ENCODE results near the gene CTNNA1.

The CTNNA1 gene

GRCh38 chr5:138964647-138965201 is 211.5 kb downstream of the CTNNA1 start:
- no peak for TF ChIP-seq CTCF (IDR thresholded peaks at IDR 0.05; ENCODE audit: control extremely low read depth, extremely low read depth, low read depth, missing control alignments)
- CTCF ChIA-PET: interaction anchor here (1.4 to 3.5 kb wide), 2 partner anchors 10 to 12 kb away, joined by 3 to 15 read pairs; no protein-coding TSS in a partner anchor

GRCh38 chr5:138965626-138966025 is 212.4 kb downstream of the CTNNA1 start:
- DNase-seq (ENCODE audit: extremely low spot score): no peak
- CTCF ChIA-PET: interaction anchor here (1.4 to 3.5 kb wide), 3 partner anchors 9 to 12 kb away, joined by 3 to 15 read pairs (median 8); no protein-coding TSS in a partner anchor
- POLR2A ChIA-PET: no interaction called here
- no peak for TF ChIP-seq CTCF (IDR thresholded peaks at IDR 0.05; ENCODE audit: control extremely low read depth, extremely low read depth, low read depth, missing control alignments)

More at GRCh38 chr5:138964647-138965201, 211.5 kb downstream of the CTNNA1 start:
- POLR2A ChIA-PET: no interaction called here
- no peak for DNase-seq (ENCODE audit: extremely low spot score)

GRCh38 chr5:138966236-138966985 is 213.2 kb downstream of the CTNNA1 start:
- ChIA-PET POLR2A (no interaction called here), CTCF (interaction anchor here (0.8 to 3.5 kb wide), 7 partner anchors 8 to 174 kb away, joined by 3 to 15 read pairs (median 3); no protein-coding TSS in a partner anchor)
- no peak for TF ChIP-seq CTCF (IDR thresholded peaks at IDR 0.05; ENCODE audit: control extremely low read depth, extremely low read depth, low read depth, missing control alignments)

GRCh38 chr5:138967791-138968448 is 214.7 kb downstream of the CTNNA1 start:
- POLR2A ChIA-PET: no interaction called here
- CTCF ChIA-PET: interaction anchor here (1.3 to 2.4 kb wide), 2 partner anchors 13 to 112 kb away, joined by 3 to 8 read pairs; no protein-coding TSS in a partner anchor
- DNase-seq (ENCODE audit: extremely low spot score): no peak
- TF ChIP-seq CTCF (IDR thresholded peaks at IDR 0.05; ENCODE audit: control extremely low read depth, extremely low read depth, low read depth, missing control alignments): no peak

More at GRCh38 chr5:138966236-138966985, 213.2 kb downstream of the CTNNA1 start:
- DNase-seq (ENCODE audit: extremely low spot score): no peak

GRCh38 chr5:138968601-138969000 is 215.4 kb downstream of the CTNNA1 start:
- ChIA-PET CTCF (no interaction called here), POLR2A (no interaction called here)
- no peak for TF ChIP-seq CTCF (IDR thresholded peaks at IDR 0.05; ENCODE audit: control extremely low read depth, extremely low read depth, low read depth, missing control alignments)
- DNase-seq (ENCODE audit: extremely low spot score): no peak

GRCh38 chr5:138969323-138970002 is 216.2 kb downstream of the CTNNA1 start:
- no peak for DNase-seq (ENCODE audit: extremely low spot score)
- TF ChIP-seq CTCF (IDR thresholded peaks at IDR 0.05; ENCODE audit: control extremely low read depth, extremely low read depth, low read depth, missing control alignments): no peak
- POLR2A ChIA-PET: no interaction called here
- CTCF ChIA-PET: no interaction called here

Data from GM10248 (cell line).